ENCODE data around the gene RNF157. TPM values are rescaled to one million over a fixed set of nuclear protein-coding genes. Genes with fewer than 3 reads are reported as not detected.

Gene RNF157
- total and polyA plus RNA-seq, 9 of the 15 experiments (the other 6 are each of a cell fraction or from before 2014, with no cell fraction given) = 8.1 to 31.7 (median 20.8) TPM

GRCh38 chr17:76223802-76224201 is 16.5 kb downstream of the RNF157 start:
- no TSS peak for BruUV-seq (replicated peaks)
- peak overlapping the region in 1 of 2 experiments; percentile 10; a peak in 1 of 4 replicates for H3K9ac ChIP-seq (ENCODE audit: insufficient read depth in 1 of 2, low read depth in 2 of 2, low read length in 2 of 2)
- H3K27me3 ChIP-seq (ENCODE audit: control insufficient read depth in 2 of 2, insufficient read depth in 2 of 2, low read length in 2 of 2) = no peaks in the 10 kb centered on the region
- H3K4me2 ChIP-seq (ENCODE audit: insufficient read depth, low read length) = no peak overlapping the region
- CTCF ChIA-PET (ENCODE audit: low intra/inter-chr PET ratio) = no interaction called here
- POLR2A ChIA-PET = interaction anchor here (0.6 to 1.7 kb wide), 8 partner anchors 10 to 50 kb away, joined by 3 to 7 read pairs (median 4); no protein-coding TSS in a partner anchor
- in situ Hi-C loops (cut with MboI) = no loop called here
- no peaks in the 10 kb centered on the region for H3K9me1 ChIP-seq (ENCODE audit: control insufficient read depth, insufficient read depth, low read length)
- WGBS (ENCODE audit: insufficient coverage, low coverage, missing lambda C conversion rate) = 83% methylated on average over 1 of the region's 1 CpG
- H3K4me3 ChIP-seq = no peak overlapping the region
- no peaks in the 10 kb centered on the region for H4K20me1 ChIP-seq (replicated peaks; ENCODE audit: control insufficient read depth, insufficient read depth, low read length)
- H3K4me1 ChIP-seq (replicated peaks in 1 of 2; ENCODE audit: control insufficient read depth in 2 of 2, insufficient read depth in 2 of 2, low read length in 2 of 2) = peaks cover 14 to 18% of the 10 kb centered on the region in 2 experiments
- FAIRE-seq (peak; percentile 77), ATAC-seq (peak; percentile 79), DNase-seq (ENCODE audit: extremely low read depth in 1 of 4, low spot score in 3 of 4) (peak; percentile 31 to 48 (median 42))
- no peak overlapping the region for H3K27ac ChIP-seq (ENCODE audit: extremely low read depth, low read depth, low read length)
- peaks cover 51% of the 10 kb centered on the region for H3K79me2 ChIP-seq (ENCODE audit: control insufficient read depth, insufficient read depth, low read length)
- H3K9me3 ChIP-seq (replicated peaks; ENCODE audit: control insufficient read depth, insufficient read depth, low read depth, low read length) = no peaks in the 10 kb centered on the region
- TF ChIP-seq DPF2 (IDR thresholded peaks at IDR 0.05) (peak; percentile 15; the same call in 1 of the 2 replicates), ZNF316 (IDR thresholded peaks at IDR 0.05) (0 out of 2 replicates have a peak, but pooled peaks have one; percentile 31), NEUROD1 (IDR thresholded peaks at IDR 0.05; ENCODE audit: borderline replicate concordance, low read depth, low read length, partially characterized antibody) (no peak), MAFK (IDR thresholded peaks at IDR 0.05; ENCODE audit: low read length) (no peak), NFE2 (IDR thresholded peaks at IDR 0.05; ENCODE audit: low read depth) (peak; percentile 33; the same call in 1 of the 2 replicates), GATA2 (CRISPR knock-in tag; IDR thresholded peaks at IDR 0.05) (peak; percentile 44; the same call in 1 of the 2 replicates), C11orf30 (IDR thresholded peaks at IDR 0.05; ENCODE audit: low read depth) (peak; percentile 52), MAFG (tag; conservative IDR thresholded peaks at IDR 0.05) (0 out of 2 replicates have a peak, but pooled peaks have one; percentile 16), NRF1 (conservative IDR thresholded peaks at IDR 0.05 in 1 of 2, IDR thresholded peaks at IDR 0.05 in 1 of 2) (peak in 1 of 2 experiments; percentile 34; a peak in 2 of 4 replicates), HEY1 (CRISPR knock-in tag; IDR thresholded peaks at IDR 0.05; ENCODE audit: borderline replicate concordance) (no peak)
- H2AFZ ChIP-seq (ENCODE audit: low read depth, low read length) = no peak overlapping the region
- peaks cover 5% of the 10 kb centered on the region; the same call in 1 of the 3 replicates for H3K36me3 ChIP-seq (ENCODE audit: control insufficient read depth, insufficient read depth, low read length)
- intact Hi-C loops (cut with micrococcal nuclease) = loop anchor here (5.0 kb wide), 1 partner anchor 37 kb away; no protein-coding TSS in a partner anchor
